Bronchial epithelial cell (primary cell): ENCODE measurements around the gene ARFGAP3. TPM values are rescaled to one million over a fixed set of nuclear protein-coding genes. Genes with fewer than 3 reads are reported as not detected.

ENCODE experiments used
- DNase-seq: peaks from one replicate; pipeline ENCODE4 v3.0.0-alpha.2; 2010; ENCODE audit warnings: low read depth
- FAIRE-seq: peaks from 2 replicates; lab custom pipeline; 2011; peaks lifted over from hg19 to GRCh38; lab: Jason Lieb, UNC
- H3K27me3 ChIP-seq: 2 replicates; pipeline ENCODE4 v1.5.1; 2011; ENCODE audit warnings: low read length; ENCODE audit not compliant: control insufficient read depth, insufficient read depth
- H3K36me3 ChIP-seq: 2 replicates; pipeline ENCODE4 v1.5.1; 2011; ENCODE audit warnings: low read length; ENCODE audit not compliant: control insufficient read depth, insufficient read depth
- H3K4me3 ChIP-seq: 2 replicates; pipeline ENCODE4 v1.5.1; 2011; ENCODE audit warnings: mild to moderate bottlenecking, low read depth, low read length, control low read depth
- total RNA-seq: library from RNA; depleted of rRNA; stranded (reverse); fragments of >200 nt; gene quantifications from 2 replicates; pipeline ENCODE4 v1.2.1, GENCODE V29; 2014
- TF ChIP-seq, protein P1 (sequence below): IDR thresholded peaks from 2 replicates; pipeline ENCODE4 v1.5.1; 2011; ENCODE audit warnings: mild to moderate bottlenecking, moderate library complexity, low read length, control low read depth, inconsistent platforms; ENCODE audit not compliant: insufficient read depth, severe bottlenecking

Gene ARFGAP3
- total RNA-seq, 1 donor from 2014 or later = 87.7 TPM

DNA sequence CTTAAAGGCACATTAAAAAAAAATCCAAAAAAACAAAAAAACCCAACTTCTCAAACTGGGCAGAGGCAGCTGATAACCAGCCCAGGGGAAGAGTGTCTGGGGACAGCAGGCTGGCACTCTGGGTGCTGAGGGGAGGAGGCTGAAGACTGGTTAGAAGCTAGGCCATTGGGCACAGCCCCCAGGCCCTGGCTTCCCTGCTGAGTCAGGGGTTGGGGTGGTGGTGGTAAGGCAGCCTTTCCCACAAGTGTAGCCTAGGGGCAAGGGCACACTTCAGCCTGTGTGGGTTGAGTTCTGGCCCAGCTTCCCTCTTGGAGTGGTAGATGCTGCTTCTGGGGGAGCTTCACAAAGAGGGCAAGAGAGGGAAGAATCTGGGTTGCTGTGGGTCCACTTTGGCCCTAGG, 16.3 kb upstream of the ARFGAP3 start:
- FAIRE-seq (peak; percentile 7), DNase-seq (no peak)
- Histone ChIP-seq H3K4me3 (no peak overlapping the region), H3K27me3 (no peaks in the 10 kb centered on the region), H3K36me3 (peaks cover 35% of the 10 kb centered on the region)
- TF ChIP-seq, protein P1, sequence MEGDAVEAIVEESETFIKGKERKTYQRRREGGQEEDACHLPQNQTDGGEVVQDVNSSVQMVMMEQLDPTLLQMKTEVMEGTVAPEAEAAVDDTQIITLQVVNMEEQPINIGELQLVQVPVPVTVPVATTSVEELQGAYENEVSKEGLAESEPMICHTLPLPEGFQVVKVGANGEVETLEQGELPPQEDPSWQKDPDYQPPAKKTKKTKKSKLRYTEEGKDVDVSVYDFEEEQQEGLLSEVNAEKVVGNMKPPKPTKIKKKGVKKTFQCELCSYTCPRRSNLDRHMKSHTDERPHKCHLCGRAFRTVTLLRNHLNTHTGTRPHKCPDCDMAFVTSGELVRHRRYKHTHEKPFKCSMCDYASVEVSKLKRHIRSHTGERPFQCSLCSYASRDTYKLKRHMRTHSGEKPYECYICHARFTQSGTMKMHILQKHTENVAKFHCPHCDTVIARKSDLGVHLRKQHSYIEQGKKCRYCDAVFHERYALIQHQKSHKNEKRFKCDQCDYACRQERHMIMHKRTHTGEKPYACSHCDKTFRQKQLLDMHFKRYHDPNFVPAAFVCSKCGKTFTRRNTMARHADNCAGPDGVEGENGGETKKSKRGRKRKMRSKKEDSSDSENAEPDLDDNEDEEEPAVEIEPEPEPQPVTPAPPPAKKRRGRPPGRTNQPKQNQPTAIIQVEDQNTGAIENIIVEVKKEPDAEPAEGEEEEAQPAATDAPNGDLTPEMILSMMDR = no peak

DNA sequence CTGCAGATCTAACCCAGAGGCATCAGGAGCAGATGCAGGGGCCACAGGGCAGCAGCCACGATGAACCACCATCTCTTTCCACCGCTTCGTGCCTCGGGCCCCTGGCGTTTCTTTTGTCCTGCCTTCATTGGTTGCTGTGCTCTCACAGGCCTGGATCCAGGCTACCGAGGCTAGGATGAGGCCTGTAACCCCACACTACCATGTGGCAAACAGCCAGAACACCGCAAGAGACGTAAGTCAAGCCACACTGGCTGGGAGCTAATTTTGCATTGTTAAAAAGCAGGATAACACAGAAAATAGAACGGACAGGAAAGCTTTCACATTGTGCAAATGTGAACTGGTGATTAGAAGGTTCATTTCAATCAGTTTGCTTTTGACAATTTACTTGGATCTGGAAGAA, 15.7 kb upstream of the ARFGAP3 start:
- no peak for FAIRE-seq
- peaks cover 32% of the 10 kb centered on the region for H3K36me3 ChIP-seq

DNA sequence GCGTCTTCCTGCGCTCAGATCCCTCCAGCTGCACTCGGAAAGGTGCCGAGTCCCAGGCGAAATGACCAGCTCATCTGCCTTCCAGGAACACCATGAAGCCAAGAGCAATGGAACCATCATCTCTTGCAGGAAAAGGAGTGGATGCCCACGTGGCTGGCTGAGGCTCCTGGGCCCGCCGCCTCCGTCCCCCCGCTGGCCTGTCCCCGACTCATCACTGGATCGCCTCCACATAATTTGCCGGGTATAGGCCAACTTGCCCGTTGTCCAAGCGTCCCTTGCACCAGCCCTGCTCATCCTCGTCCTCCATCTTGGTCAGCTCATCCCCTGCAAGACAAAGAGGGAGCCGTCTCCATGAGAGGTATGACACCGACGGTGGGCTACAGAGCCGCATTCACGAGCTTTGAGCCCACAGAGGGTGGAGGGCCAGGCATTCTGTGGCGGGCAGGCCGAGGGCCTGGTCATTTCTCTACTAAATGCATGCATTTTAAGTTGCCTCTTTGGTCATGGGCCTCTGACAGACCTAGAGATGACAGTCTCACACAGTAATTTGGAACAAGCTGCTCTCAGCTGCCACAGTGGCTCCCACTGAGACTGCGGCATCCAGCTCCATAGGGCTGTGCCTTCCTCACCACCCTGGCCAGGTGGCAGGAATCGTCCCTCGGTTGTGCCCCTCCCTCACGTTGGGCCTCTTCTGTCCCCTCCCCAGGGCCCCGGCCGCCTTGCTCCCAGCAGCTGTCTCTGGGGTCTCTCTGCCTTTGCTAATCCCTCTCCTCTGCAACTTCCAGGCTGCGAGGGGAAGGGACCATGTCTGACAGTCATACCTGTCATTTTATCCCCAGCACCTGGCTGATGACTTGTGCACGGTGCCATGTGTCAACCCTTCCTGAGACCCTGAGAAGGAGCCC, 14.3 kb upstream of the ARFGAP3 start:
- Histone ChIP-seq H3K4me3 (no peak overlapping the region), H3K36me3 (peaks cover 23% of the 10 kb centered on the region), H3K27me3 (no peaks in the 10 kb centered on the region)
- DNase-seq (no peak), FAIRE-seq (no peak)
- TF ChIP-seq, protein P1 = no peak

More for the DNA sequence above, 15.7 kb upstream of the ARFGAP3 start:
- DNase-seq = no peak
- H3K27me3 ChIP-seq = no peaks in the 10 kb centered on the region
- H3K4me3 ChIP-seq = no peak overlapping the region
- TF ChIP-seq, protein P1 = no peak

DNA sequence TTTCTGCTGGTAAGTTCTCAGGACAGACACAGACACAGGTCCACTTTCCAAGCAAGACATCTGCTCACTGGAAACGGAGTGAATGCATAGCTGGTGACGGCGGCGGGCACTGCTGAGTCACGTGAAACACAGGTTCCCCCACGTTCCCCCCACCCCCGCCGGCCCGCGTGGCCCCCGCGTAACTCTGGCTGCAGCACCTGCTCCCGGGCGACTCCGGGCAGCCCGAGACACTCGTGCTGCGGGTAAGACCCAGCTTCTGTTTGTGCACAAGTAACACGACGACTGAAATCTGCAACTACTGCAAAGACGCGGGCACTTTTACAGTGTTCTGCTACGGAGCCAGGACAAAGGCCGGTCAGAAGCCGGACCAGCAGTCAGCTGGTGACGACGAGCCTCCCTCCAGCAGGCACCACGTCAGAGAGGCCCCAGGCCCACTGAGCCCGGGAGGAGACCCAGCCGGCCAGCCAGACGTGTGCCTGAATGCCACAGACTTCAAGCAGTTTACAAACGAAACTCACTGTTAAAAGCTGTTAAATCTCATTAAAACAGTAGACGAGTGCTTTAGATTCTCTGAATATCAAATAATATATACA, 12.9 kb upstream of the ARFGAP3 start:
- TF ChIP-seq, protein P1 = no peak
- no peak for DNase-seq
- Histone ChIP-seq H3K27me3 (no peaks in the 10 kb centered on the region), H3K4me3 (no peak overlapping the region), H3K36me3 (peaks cover 18% of the 10 kb centered on the region)
- no peak for FAIRE-seq

DNA sequence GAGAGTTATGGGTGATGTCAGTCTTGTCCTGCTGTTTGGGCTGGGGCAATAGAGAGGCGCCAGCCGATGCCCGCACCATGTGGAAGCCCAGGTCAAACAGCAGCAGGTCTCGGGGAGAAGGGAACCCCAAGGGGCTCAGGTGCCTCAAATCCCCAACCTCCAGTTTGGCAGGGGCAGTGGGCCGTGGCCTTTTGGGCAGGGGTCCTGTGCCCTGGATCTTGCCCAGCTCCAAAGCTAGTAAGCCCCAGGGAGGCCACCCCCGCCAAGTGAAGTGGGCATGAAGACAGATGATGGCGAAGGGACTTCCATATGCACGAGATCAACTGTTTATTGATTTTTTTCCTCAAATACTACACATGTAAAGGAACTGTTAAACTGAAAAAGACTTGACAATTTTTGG, 12.4 kb upstream of the ARFGAP3 start:
- FAIRE-seq (no peak), DNase-seq (no peak)
- TF ChIP-seq, protein P1 = no peak

More for the DNA sequence above, 12.4 kb upstream of the ARFGAP3 start:
- Histone ChIP-seq H3K4me3 (no peak overlapping the region), H3K36me3 (peaks cover 16% of the 10 kb centered on the region), H3K27me3 (no peaks in the 10 kb centered on the region)
